ENCODE measurements around the gene LUC7L.
A peak's percentile ranks its signal among the peaks of the same experiment; 100 is the strongest.
"Not testable (repeated sequence)": the region's sequence is repeated elsewhere in the genome, so short reads cannot be mapped to it uniquely, and the experiment has no call there.

The LUC7L gene

GRCh38 chr16:263182-263774 lies 34.0 kb upstream of the LUC7L start:
- no peak for DNase-seq (ENCODE audit: low read depth, low spot score)

- DNase-seq (ENCODE audit: low read depth, low spot score), result no peak
Measured at GRCh38 chr16:262121-262745, 33.0 kb upstream of the LUC7L start.

- no peak for DNase-seq (ENCODE audit: low read depth, low spot score)
Measured at GRCh38 chr16:261031-261691, 31.9 kb upstream of the LUC7L start.

GRCh38 chr16:260326-260725 lies 31.1 kb upstream of the LUC7L start:
- DNase-seq (ENCODE audit: low read depth, low spot score), result no peak

- no peak for DNase-seq (ENCODE audit: low read depth, low spot score)
Measured at GRCh38 chr16:259814-260253, 30.6 kb upstream of the LUC7L start.

GRCh38 chr16:259226-259625 lies 30.0 kb upstream of the LUC7L start:
- no peak for DNase-seq (ENCODE audit: low read depth, low spot score)

GRCh38 chr16:258091-258490 lies 28.8 kb upstream of the LUC7L start:
- DNase-seq (ENCODE audit: low read depth, low spot score), result not testable (repeated sequence)

GRCh38 chr16:255183-255582 lies 25.9 kb upstream of the LUC7L start:
- DNase-seq (ENCODE audit: low read depth, low spot score), result no peak

GRCh38 chr16:254461-254860 lies 25.2 kb upstream of the LUC7L start:
- no peak for DNase-seq (ENCODE audit: low read depth, low spot score)

- DNase-seq (ENCODE audit: low read depth, low spot score), result no peak
Measured at GRCh38 chr16:253833-254232, 24.6 kb upstream of the LUC7L start.

- DNase-seq (ENCODE audit: low read depth, low spot score), result no peak
Measured at GRCh38 chr16:252366-253337, 23.4 kb upstream of the LUC7L start.

- no peak for DNase-seq (ENCODE audit: low read depth, low spot score)
Measured at GRCh38 chr16:249431-249830, 20.2 kb upstream of the LUC7L start.

GRCh38 chr16:247027-247426 lies 17.8 kb upstream of the LUC7L start:
- DNase-seq (ENCODE audit: low read depth, low spot score), result no peak

GRCh38 chr16:245105-245504 lies 15.9 kb upstream of the LUC7L start:
- no peak for DNase-seq (ENCODE audit: low read depth, low spot score)

- DNase-seq (ENCODE audit: low read depth, low spot score), result no peak
Measured at GRCh38 chr16:243348-243747, 14.1 kb upstream of the LUC7L start.

GRCh38 chr16:242281-242680 lies 13.0 kb upstream of the LUC7L start:
- DNase-seq (ENCODE audit: low read depth, low spot score), result no peak

GRCh38 chr16:240559-240958 lies 11.3 kb upstream of the LUC7L start:
- DNase-seq (ENCODE audit: low read depth, low spot score), result no peak

GRCh38 chr16:239948-240277 lies 10.7 kb upstream of the LUC7L start:
- no peak for DNase-seq (ENCODE audit: low read depth, low spot score)

GRCh38 chr16:234468-235305 lies 5.4 kb upstream of the LUC7L start, which contains the start of gene FAM234A:
FAM234A (plus strand) TSS chr16:234821; CDS start chr16:254414, 19,593 bp downstream.
- DNase-seq (ENCODE audit: low read depth, low spot score), result peak; percentile 96

- peak; percentile 8 for DNase-seq (ENCODE audit: low read depth, low spot score)
Measured at GRCh38 chr16:230949-231348, 1.7 kb upstream of the LUC7L start.

GRCh38 chr16:230351-230750 lies 1.1 kb upstream of the LUC7L start:
- not testable (repeated sequence) for DNase-seq (ENCODE audit: low read depth, low spot score)

All from ELF-1 (cell line).